RCC 7860 (cell line): ENCODE measurements around the gene WDR74.
"Not testable (repeated sequence)": the region's sequence is repeated elsewhere in the genome, so short reads cannot be mapped to it uniquely, and the experiment has no call there.

Experiments used
- DNase-seq: peaks from one replicate; pipeline ENCODE4 v3.0.0-alpha.2; 2015; ENCODE audit warnings: low spot score
- FAIRE-seq: peaks from 2 replicates; lab custom pipeline; 2012; peaks lifted over from hg19 to GRCh38; lab: Jason Lieb, UNC

The WDR74 gene

DNA sequence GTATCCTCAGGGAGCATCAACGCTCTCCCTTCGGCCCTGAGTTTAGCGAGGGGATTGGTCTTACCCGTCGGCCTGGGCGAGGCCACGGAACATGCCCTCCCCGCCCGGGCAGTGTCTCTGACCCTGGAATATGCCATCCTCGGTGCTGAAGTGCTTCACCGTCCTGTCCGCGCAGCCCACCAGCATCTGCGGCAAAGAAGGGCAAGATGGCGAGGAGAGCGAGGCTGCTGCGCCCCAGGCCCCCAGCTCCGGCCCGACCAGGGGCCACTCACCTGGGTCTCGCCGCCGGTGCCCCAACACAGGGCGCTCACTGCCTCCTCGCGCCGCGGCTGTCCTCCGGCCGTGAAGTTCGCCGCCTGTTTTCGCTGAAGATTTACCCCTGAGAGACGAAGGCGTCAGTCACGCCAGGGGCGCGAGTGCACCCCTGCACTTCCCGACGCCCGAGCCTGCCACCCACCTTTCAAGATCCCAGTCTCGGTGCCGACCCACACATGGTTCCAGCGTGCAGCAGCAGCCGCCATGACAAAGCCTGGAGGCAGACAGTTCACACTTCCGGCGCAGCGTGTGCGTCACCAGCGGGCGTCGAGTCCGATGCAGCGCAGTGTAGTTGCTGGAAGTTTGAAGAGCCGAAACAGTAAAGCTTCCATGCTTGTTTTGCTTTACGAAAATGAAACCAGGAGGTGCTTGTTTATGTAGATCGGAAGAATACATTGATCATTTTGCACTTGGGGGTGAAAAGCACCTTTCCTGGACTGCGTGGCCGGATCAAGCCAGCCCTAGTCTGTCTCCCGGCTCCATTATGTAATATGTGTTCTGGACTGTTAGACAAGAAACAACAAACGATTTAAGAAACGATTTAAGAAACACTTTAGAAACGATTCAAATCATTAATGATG, at the start of gene WDR74:
Gene WDR74, minus strand, starts transcription at position 541 of the 896 bp plus-strand sequence. Its CDS starts 20 bp downstream, at position 521.
- DNase-seq (peak; percentile 74), FAIRE-seq (no peak)

DNA sequence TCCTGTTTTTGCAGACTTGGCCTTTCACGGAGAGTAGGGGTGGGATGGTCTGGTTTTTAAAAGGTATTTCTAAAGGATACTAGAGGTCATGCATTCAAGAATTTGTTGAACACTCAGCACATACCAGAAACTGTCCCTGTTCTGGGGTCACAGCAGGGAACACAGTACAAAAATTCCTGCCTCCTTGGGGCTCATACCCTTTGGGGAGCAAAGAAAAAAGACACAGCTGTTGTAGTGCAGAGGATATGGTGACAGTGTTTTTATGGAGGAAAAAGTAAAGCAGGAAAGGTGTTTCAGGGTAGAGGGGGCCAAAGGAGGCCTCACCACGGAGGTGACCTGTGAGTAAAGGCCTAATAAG, 49.7 kb upstream of the WDR74 start:
- DNase-seq (no peak), FAIRE-seq (no peak)

DNA sequence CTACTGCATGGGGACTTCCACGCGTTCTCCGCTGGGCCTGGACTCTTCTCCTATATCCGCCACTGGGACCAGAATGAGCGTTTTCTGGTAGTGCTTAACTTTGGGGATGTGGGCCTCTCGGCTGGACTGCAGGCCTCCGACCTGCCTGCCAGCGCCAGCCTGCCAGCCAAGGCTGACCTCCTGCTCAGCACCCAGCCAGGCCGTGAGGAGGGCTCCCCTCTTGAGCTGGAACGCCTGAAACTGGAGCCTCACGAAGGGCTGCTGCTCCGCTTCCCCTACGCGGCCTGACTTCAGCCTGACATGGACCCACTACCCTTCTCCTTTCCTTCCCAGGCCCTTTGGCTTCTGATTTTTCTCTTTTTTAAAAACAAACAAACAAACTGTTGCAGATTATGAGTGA, 49.0 kb upstream of the WDR74 start:
- DNase-seq (no peak), FAIRE-seq (no peak)

DNA sequence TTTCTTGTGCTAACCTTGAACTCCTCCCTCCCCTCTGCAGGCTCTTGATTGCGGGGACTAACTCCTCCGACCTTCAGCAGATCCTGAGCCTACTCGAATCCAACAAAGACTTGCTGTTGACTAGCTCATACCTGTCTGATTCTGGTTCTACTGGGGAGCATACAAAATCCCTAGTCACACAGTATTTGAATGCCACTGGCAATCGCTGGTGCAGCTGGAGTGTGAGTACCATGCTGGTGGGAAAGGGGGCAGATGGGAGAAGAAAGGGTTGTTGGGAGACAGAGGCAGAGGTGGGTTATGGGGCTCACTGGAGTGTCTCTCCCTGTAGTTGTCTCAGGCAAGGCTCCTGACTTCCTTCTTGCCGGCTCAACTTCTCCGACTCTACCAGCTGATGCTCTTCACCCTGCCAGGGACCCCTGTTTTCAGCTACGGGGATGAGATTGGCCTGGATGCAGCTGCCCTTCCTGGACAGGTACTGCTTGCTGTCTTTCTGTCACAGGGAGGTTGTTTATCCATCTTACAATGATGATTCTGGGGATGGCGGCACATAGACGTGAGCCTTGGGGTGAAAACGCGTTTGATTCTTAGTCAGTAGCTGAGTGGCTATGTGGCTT, 45.9 kb upstream of the WDR74 start:
- FAIRE-seq: no peak
- DNase-seq: no peak

DNA sequence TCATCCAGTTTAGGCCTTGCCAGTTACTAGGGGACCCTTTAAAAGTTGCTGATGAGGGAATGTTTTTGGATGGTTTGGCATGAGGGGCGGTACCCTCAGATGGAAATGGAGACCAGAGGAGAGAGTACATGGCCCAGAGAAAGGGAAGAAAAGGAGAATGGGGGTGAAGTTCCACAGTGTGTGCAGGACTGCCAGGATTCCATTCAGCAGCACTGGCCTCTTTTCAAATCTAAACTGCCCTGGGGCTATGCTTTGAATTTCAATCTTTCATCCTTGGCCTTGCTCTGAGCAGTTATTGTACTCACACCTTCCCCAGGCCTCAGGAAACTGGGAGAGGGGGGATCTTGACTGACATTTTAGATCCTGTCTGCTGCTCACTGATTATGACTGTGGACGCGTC, 44.3 kb upstream of the WDR74 start:
- FAIRE-seq: no peak
- DNase-seq: no peak

DNA sequence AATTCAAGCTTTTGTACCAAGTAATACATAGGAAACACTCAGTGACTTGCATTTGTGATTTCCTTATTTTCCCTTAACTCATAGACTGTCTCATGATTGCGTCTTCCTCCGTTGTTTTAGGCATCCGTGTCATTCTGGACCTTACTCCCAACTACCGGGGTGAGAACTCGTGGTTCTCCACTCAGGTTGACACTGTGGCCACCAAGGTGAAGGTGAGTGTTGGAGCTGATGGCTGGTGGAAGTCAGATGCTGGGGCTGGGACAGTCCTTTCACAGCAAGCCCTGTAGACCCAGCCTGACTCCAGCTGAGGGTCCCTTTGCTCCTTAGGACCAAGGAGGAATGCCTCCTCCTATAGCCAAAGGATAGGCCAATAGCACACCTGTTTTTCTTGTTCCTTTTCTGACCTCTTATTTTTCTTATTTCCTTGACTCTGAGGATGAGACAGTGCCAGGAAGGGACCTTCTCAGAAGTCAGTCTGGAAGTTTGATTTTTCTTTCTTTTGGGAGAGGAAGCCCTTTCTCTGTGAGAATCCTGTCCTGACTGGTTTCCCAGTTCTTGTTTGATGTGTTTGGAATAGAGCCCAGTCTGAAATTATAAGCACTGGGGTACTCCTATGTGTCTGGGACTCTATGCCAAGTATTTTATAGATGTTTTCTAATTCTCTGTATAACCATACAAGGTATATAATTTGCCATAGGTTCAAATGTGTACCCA, 43.6 kb upstream of the WDR74 start:
- FAIRE-seq (no peak), DNase-seq (no peak)

DNA sequence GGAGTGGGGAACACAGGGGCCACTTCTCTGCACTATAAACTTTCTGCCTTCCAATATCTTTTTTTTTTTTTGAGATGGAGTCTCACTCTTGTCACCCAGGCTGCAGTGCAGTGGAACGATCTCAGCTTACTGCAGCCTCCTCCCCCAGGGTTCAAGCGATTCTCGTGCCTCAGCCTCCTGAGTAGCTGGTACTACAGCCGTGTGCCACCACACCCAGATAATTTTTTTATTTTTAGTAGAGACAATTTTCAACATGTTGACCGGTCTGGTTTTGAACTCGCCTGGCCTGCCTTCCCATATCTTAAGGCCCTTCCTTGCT, 43.0 kb upstream of the WDR74 start:
- no peak for DNase-seq
- FAIRE-seq: no peak

DNA sequence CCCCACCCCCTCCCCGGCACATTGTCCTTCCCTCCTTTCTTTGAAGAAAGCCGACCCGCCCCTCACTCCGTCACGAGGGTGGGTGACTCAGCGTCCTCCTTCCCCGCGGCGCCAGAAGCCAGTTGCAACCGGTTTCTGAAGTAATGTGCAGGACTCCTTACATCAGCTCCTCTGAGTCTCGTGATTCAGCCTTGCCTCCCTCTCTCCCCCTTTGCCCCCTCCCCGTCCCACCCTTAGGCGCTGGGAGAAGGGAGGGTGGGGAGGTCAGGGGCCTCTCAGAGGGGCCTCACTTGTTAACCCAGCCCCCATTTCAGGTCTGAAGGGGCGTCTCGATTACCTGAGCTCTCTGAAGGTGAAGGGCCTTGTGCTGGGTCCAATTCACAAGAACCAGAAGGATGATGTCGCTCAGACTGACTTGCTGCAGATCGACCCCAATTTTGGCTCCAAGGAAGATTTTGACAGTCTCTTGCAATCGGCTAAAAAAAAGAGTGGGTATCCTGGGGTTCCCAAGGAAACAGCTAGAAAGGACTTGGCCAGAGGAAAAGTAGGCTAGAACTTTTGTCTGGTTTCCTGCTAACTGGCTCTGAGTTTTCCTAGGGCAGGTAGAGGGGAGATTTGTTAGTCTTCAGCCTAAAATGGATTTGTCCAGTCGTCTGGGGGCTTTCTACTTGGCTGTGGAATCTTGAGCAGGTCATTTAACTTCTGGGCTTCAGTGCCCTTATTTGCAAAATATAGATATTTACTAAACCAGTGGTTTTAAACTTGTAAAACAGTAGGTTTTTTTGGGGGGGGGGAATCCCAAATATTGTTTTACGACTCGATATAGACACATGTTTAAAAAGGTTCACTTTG, 42.4 kb upstream of the WDR74 start:
- DNase-seq (peak; percentile 90), FAIRE-seq (no peak)

DNA sequence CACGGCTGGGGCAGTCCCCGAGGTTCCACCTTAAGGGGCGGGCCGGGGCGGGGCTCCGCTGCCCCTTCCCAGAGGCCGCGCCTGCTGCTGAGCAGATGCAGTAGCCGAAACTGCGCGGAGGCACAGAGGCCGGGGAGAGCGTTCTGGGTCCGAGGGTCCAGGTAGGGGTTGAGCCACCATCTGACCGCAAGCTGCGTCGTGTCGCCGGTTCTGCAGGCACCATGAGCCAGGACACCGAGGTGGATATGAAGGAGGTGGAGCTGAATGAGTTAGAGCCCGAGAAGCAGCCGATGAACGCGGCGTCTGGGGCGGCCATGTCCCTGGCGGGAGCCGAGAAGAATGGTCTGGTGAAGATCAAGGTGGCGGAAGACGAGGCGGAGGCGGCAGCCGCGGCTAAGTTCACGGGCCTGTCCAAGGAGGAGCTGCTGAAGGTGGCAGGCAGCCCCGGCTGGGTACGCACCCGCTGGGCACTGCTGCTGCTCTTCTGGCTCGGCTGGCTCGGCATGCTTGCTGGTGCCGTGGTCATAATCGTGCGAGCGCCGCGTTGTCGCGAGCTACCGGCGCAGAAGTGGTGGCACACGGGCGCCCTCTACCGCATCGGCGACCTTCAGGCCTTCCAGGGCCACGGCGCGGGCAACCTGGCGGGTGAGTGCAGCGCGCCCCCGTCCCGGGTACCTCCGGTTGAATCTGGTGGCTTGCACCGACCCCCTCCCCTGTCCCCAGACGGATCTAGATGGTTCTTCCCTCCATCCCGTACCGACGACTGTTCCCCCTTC, 41.6 kb upstream of the WDR74 start, which contains the start of gene SLC3A2:
Gene SLC3A2, plus strand, starts transcription at position 94 of the 776 bp plus-strand sequence. Its CDS starts 128 bp downstream, at position 222.
- DNase-seq: peak; percentile 74
- FAIRE-seq: no peak

DNA sequence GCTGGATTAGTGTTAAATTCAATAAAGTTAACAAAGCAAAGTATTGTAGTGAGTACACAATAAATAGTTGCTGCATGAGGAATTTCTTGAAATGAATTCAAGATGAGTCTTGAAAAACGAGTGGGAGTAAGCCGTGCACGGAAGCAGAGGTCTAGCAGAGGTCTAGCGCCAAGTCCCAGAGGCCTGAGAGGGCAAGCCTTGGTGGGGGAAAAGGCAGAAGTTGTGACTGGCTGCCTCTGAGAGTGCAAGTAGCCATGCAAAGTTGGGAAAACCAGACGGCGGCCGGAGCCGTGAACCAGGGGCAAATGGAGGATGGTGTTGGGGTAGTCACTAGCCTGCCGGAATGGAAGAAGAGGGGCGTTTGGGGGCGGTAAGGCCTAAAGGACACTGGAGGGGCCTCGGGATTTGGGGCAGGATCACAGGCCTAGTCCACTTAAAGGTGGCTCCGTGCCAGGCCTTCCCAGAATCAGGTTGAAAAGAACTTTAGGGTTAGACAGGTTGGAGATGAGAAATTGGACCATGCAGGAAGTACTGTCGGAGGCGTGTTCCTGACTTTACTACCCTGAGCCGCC, 40.9 kb upstream of the WDR74 start:
- peak; percentile 58 for DNase-seq
- no peak for FAIRE-seq

DNA sequence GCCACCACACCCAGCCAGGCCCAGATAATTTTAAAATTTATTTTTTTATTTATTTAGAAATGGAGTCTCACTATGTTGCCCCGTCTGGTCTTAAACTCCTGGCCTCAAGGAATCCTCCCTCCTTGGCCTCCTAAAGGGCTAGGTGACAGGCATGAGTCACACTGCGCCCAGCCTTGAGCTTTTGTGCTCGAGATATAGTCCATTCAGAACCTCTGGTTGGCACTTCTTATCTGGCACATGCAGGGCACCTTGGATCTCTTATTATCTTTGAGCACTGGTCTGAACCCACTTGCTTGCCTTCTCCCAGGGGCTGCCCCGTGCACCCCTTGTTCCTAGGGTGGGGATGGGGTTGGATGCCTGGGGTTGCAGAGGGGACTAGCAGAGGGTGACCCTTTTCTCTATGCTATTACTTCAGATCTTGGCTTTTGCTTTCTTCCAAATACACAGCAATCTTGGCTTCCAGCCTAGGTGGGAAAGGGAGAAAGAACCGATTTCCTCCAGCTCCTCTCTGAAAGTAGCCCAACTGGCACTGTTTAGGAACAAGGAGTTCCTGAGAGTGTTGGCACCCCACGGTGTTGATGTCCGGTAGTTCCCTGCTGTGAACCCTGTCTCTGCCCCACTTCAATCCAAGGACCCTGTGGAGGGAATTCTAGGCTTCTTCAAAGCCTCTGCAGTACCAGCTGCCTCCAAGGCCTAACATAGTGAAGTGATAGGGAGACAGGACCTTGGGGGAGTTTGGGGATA, 40.0 kb upstream of the WDR74 start:
- DNase-seq: no peak

DNA sequence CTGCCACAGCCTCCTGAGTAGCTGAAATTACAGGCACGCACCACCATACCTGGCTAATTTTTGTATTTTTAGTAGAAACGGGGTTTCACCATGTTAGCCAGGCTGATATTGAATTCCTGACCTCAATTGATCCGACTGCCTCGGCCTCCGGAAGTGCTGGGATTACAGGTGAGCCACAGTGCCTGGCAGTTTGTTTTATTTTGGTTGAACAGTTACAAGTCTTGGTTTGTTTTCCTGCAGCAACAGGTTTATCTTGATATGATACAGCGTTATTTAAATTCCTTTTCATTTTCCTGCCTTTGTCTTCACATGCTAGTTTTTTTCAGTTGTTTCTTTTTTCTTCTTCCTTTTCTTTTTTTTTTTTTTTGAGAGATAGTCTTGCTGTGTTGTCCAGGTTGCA, 37.3 kb upstream of the WDR74 start:
- FAIRE-seq: no peak
- no peak for DNase-seq

More for the DNA sequence above, 40.0 kb upstream of the WDR74 start:
- no peak for FAIRE-seq

DNA sequence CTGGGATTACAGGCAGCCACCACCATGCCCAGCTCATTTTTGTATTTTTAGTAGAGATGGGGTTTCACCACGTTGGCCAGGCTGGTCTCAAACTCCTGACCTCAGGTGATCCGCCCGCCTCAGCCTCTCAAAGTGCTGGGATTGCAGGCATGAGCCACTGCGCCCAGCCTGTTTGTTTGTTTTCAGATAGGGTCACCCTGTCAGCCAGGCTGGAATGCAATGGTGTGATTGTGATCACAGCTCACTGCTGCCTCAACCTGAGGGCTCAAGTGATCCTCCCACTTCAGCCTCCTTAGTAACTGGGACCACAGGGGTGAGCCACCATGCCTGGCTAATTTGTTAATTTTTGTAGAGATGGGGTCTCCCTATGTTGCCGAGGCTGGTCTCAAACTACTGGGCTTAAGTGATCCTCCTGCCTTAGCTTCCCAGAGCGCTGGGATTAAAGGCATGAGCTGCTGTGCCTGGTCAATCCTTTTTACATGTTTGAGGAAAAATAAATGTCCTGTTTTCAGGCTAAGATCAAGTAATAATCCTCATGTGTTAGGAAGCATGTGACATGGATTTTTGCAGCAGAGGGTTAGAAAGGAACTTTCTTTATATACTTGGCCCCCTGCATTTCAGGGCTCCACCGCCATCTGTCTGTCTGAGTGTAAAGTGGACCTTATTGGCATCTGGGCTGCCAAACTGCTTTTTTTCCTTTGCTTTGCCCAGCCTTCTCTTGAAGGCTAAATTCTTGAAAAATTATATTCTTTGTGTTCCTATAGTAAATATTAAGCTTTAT, 36.5 kb upstream of the WDR74 start:
- DNase-seq (no peak), FAIRE-seq (no peak)

DNA sequence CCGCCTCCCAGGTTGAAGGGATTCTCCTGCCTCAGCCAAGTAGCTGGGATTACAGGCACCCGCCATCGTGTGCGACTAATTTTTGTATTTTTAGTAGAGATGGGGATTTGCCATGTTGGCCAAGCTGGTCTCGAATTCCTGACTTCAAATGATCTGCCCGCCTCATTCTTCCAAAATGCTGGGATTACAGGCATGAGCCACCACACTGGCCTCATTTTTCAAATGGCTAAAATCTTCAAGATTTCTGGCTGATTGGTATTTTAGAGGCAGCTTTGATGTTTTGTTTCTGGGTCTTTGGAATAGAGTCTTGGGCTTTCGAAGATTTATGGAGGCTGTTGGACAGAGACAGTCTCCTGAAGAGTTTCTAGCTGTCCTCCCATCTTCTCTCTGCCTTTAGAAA, 35.5 kb upstream of the WDR74 start:
- DNase-seq: no peak

DNA sequence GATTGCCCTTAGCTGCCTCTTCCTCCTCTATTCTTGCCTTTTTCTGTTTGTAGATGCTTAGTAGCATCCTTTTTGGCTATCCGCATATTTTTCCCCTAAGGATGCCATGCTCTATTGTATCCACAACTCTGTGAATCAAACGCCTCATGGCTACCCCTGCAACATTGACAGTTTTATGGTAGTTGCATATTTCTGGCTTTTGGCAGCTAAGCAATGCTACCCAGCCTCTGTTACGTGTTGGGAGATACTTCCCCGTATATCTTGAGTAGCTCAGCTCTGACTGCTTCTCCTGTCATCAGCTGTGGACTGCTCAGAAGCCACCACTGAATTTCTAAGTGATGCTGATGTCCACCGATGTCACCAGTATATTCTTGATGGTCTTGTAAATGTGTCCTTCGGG, 26.2 kb upstream of the WDR74 start:
- FAIRE-seq: no peak
- DNase-seq: no peak

More for the DNA sequence above, 35.5 kb upstream of the WDR74 start:
- FAIRE-seq: no peak

DNA sequence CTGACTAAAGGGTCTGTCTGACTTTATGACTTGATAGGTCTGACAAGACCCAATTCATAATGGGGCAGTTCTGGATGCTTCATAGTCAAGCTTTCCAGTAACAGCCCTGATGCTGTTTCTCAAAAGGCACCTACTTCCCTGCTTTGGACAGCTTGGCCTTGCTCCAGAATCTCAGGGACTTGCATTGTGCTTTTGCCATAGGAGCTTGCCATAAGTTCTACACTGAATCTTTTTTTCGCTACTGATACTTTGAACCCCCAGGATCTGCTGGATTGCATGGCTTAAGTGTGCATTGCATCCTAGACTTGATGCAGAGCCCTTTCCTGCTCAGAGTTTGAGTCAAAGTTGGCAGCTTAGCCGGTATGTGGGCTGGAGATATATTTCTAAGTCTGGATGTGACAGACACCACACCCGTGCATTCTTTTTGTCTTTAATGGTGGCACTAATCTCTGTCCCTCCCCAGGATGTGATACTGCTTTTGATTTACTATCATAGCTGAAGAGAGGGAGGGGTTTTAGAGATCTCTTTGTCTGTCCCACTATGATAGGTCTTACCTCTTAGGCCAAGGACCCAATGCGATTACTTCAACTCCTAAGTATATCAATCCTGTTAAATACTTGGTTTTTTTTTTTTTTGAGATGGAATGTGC, 24.4 kb upstream of the WDR74 start:
- FAIRE-seq: no peak
- DNase-seq: no peak

DNA sequence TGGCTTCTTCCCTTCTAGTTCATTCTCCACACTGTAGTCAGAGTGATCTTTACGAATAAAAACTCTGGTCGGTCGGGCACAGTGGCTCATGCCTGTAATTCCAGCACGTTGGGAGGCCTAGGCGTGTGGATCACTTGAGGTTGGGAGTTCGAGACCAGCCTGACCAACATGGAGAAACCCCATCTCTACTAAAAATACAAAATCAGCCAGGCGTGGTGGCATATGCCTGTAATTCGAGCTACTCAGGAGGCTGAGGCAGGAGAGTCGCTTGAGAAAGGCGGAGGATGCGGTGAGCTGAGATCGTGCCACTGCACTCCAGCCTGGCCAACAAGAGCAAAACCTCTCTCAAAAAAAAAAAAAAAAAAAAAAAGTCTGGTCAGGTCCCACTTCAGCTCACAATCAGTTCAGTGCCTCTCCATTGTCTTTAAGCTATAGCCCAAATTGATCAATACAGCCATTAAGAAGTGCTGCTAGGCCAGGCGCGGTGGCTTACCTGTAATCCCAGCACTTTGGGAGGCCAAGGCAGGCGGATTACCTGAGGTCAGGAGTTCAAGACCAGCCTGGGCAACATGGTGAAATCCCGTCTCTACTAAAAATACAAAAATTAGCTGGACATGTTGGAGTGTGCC, 22.3 kb upstream of the WDR74 start:
- not testable (repeated sequence) for DNase-seq, FAIRE-seq
